Coronary artery (tissue), 2 donors: ENCODE measurements around the gene PIK3R1.
A peak's percentile ranks its signal among the peaks of the same experiment; 100 is the strongest.

Experiments used
- DNase-seq: peaks from one replicate; pipeline ENCODE4 v3.0.0-alpha.2; 2017; ENCODE audit warnings: low spot score
- H3K27ac ChIP-seq, 2 donors: fragments of 200-600 bp; sonication (generic); one replicate each; pipeline ENCODE4 v1.5.1; 2016 to 2019
- H3K4me3 ChIP-seq: fragments of 200-600 bp; sonication (generic); 2 replicates; pipeline ENCODE4 v1.5.1; 2016; ENCODE audit warnings: mild to moderate bottlenecking, moderate library complexity
- TF ChIP-seq, protein P1 (sequence below): fragments of 200-600 bp; sonication (generic); IDR thresholded peaks from one replicate; pipeline ENCODE4 v1.5.1; 2019; ENCODE audit warnings: antibody characterized with exemption

Gene PIK3R1

DNA sequence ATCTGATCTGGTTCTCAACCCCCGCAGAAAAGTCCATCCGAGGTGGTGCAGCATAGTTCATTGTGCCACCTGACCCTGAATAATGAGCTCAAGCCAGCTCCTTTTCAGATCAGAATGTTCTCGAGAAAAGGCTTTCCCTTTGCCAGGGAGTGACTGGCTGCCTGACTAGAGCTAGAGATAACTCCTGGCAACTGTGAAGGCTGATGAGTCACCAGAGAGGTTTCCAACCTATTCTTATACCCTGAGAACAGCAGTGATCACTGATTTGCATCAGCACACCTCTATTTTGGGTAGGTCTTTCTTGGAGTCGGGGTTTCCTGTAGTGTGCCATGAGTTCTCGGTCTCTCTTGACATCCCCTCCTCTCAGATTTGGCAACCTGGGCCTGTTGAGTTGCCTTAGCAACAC, 127.9 kb downstream of the PIK3R1 start:
- TF ChIP-seq, protein P1, sequence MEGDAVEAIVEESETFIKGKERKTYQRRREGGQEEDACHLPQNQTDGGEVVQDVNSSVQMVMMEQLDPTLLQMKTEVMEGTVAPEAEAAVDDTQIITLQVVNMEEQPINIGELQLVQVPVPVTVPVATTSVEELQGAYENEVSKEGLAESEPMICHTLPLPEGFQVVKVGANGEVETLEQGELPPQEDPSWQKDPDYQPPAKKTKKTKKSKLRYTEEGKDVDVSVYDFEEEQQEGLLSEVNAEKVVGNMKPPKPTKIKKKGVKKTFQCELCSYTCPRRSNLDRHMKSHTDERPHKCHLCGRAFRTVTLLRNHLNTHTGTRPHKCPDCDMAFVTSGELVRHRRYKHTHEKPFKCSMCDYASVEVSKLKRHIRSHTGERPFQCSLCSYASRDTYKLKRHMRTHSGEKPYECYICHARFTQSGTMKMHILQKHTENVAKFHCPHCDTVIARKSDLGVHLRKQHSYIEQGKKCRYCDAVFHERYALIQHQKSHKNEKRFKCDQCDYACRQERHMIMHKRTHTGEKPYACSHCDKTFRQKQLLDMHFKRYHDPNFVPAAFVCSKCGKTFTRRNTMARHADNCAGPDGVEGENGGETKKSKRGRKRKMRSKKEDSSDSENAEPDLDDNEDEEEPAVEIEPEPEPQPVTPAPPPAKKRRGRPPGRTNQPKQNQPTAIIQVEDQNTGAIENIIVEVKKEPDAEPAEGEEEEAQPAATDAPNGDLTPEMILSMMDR, result no peak
- H3K4me3 ChIP-seq, result no peak overlapping the region
- peak overlapping the region; percentile 69 to 88 for H3K27ac ChIP-seq
- peak; percentile 89 for DNase-seq

DNA sequence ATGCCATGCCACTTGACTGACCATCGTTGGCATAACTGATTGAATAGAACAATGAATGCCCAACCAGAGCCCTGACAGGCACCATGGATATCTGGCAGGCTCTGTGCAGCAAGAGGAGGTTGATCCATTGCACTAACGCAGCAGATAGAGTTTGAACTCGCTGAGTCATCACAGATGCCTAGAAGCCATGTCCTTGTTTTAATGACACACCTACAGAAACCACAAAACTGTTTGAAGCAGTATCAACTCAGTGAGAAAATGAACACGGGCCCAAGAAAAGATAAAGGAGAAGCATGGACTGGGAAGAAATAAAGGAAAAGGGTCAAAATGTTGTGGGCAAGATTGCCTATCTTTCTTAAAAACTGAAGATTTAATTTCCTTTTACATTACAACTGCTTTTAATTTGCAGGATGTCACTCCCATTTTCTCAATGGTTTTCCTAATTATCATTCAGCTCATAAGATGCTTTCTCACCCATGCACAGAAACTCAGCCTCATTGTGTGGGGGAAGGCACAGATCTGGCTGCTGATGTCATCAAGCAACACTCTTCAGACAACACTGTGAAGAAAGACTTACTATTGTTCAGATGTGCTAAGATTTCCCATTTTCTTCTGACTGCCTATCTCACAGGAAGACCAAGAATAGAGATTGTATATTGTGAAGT, 129.0 kb downstream of the PIK3R1 start:
- Histone ChIP-seq H3K27ac (peak overlapping the region; percentile 69 to 88), H3K4me3 (no peak overlapping the region)
- no peak for DNase-seq
- TF ChIP-seq, protein P1, result no peak

DNA sequence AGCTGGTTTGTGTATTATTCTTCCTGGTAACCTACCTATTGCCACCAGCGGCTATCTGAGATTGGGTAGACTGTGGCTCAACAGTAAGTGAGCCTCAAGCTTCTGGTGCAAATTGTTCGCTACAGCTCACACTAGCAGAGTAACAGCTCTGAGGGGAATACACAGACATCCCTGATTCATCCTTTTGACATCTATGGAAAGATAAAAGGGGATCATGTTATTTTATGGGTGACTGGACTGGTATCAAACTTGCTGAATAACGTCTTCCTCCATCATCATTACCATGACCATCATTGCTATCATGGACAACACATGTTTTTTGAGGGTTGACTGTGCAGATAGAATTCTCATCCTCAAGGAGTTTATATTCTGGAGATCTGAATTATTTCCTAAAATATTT, 129.6 kb downstream of the PIK3R1 start:
- Histone ChIP-seq H3K27ac (no peak overlapping the region), H3K4me3 (no peak overlapping the region)
- DNase-seq, result no peak
- TF ChIP-seq, protein P1, result no peak

DNA sequence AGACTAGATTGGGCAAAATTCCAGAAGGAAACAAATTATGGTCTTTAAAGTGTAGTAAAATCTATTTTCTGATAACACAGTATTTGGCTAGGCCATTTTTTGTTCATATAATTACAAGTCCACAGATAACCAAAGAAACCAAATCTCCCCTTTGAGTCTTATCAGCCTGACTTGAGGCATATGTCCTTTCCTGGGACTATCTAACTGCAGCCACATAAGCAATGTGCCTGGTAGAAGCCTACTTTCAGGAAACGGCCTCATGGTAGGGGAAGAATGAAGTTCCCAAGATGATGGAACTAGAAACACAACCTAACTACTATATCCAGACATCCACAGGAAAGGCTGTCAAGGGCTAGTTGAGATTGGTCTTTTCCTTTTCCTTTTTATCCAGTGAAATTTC, 130.0 kb downstream of the PIK3R1 start:
- DNase-seq, result no peak
- TF ChIP-seq, protein P1, result no peak

DNA sequence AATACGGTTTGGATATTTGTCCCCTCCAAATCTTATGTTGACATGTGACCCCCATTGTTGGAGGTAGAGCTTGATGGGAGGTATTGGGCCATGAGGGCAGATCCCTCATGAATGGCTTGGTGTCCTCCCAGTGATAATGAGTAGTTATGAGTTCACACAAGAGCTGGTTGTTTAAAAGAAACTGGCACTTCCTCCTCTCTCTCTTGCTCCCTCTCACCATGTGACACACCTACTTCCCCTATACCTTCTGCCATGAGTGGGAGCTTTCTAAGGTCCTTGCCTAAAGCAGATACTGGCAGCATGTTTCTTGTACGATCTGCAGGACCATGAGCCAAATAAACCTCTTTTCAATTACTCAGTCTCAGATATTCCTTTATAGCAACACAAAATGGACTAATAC, 132.0 kb downstream of the PIK3R1 start:
- no peak overlapping the region for H3K4me3 ChIP-seq
- TF ChIP-seq, protein P1, result no peak
- DNase-seq, result no peak
- H3K27ac ChIP-seq, result no peak overlapping the region

More for the DNA sequence above, 130.0 kb downstream of the PIK3R1 start:
- H3K27ac ChIP-seq, result no peak overlapping the region
- no peak overlapping the region for H3K4me3 ChIP-seq

DNA sequence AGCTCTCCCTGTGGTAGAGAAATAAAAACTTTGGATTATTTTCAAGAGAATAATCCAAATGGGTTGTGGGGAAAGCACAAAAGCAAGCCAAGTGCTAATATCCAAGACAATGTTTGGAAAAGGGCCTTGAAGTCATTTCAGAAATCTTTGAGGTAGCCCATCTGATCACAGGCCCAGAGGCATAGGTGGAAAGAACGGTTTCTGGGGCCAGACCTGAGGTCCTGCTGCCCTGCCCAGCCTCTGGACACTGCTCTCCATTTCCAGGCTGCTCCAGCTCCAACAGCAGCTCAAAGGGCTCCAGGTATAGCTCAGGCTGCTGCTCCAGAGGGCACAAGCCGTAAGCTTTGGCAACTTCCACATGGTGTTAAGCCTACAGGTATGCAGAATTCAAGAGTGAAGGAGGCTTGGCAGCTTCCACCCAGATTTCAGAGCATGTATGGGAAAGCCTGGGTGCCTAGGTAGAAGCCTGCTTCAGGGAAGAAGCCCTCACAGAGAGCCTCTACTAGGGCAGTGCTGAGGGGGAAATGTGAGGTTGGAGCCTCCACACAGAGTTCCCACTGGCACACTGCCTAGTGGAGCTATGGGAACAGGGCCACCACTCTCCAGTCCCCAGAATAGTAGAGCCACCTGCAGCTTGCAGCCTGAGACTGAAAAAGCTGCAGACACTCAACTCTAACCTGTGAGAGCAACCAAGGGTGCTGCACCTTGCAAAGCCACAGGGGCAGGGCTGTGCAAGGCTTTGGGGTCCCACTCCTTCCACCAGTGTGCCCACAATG, 133.1 kb downstream of the PIK3R1 start:
- Histone ChIP-seq H3K27ac (no peak overlapping the region), H3K4me3 (no peak overlapping the region)
- no peak for DNase-seq
- TF ChIP-seq, protein P1, result no peak

DNA sequence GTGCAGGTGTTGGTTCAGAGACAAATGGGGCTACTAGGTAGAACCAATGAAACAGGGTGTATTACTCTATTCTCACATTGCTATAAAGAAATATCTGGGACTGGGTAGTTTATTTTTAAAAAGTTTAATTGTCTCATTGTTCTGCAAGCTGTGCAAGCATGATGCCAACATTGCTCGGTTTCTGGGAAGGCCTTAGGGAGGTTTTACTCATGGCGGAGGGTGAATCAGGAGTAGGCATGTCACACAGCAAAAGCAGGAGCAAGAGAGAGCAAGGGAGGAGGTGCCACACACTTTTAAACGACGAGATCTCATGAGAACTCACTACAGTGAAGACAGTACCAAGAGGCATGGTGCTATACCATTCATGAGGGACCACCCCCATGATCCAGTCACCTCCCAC, 134.6 kb downstream of the PIK3R1 start:
- TF ChIP-seq, protein P1, result no peak
- Histone ChIP-seq H3K27ac (no peak overlapping the region), H3K4me3 (no peak overlapping the region)
- no peak for DNase-seq
